Prostate gland (tissue), 2 donors: ENCODE measurements around the gene ST14. TPM values are rescaled to one million over a fixed set of nuclear protein-coding genes. Genes with fewer than 3 reads are reported as not detected.

ENCODE experiments used
- DNase-seq: peaks from one replicate; pipeline ENCODE4 v3.0.0-alpha.2; 2019; ENCODE audit warnings: low spot score
- H3K27ac ChIP-seq, 2 donors: fragments of 200-600 bp; sonication (generic); 2 replicates each; pipeline ENCODE4 v1.5.1; 2017 to 2019
- H3K27me3 ChIP-seq: fragments of 200-600 bp; sonication (generic); replicated peaks from 2 replicates; pipeline ENCODE4 v1.5.1; 2019; ENCODE audit not compliant: insufficient read depth
- H3K36me3 ChIP-seq, 2 donors: fragments of 200-600 bp; sonication (generic); 1 replicate in 1 of 2; 2 replicates in 1 of 2; pipeline versions ENCODE4 v1.5.1 to v1.8.1; 2017 to 2019
- H3K4me1 ChIP-seq: fragments of 200-600 bp; sonication (generic); replicated peaks from 2 replicates; pipeline ENCODE4 v1.5.1; 2019
- H3K4me3 ChIP-seq, 2 donors: fragments of 200-600 bp; sonication (generic); 2 replicates each; pipeline ENCODE4 v1.5.1; 2017 to 2019
- H3K9me3 ChIP-seq: fragments of 200-600 bp; sonication (generic); 2 replicates; pipeline ENCODE4 v1.5.1; 2017
- POLR2A ChIP-seq: fragments of 450-650 bp; IDR thresholded peaks from one replicate; pipeline ENCODE4 v1.6.1; 2016; ENCODE audit warnings: antibody characterized with exemption, mild to moderate bottlenecking
- POLR2AphosphoS5 ChIP-seq: sonication (generic); formaldehyde crosslinking; IDR thresholded peaks from one replicate; pipeline ENCODE4 v1.6.1; 2017; ENCODE audit warnings: antibody characterized with exemption
- WGBS: methylation state at CpG from one replicate; pipeline ENCODE4 v1.1.5; 2018; 5-methylcytosine and 5-hydroxymethylcytosine counted together
- intact Hi-C: fragments of 100-400 bp; cut with DNase I; formaldehyde crosslinking; loops from one replicate; pipeline ENCODE4 v1.14.2; 2022
- total RNA-seq, 2 donors: library from RNA; depleted of rRNA; stranded (reverse); fragments of >200 nt; gene quantifications; one replicate each; pipeline ENCODE4 v1.1.0, GENCODE V29; 2016
- TF ChIP-seq, protein P1 (sequence below), 4 experiments: fragments of 200-600 bp in 2 of 4; fragments of 450-650 bp in 2 of 4; sonication (generic) in 2 of 4; IDR thresholded peaks; 1 replicate in 3 of 4; 2 replicates in 1 of 4; pipeline ENCODE4 v1.5.1; 2016 to 2019; ENCODE audit warnings: antibody characterized with exemption in 4 of 4, mild to moderate bottlenecking in 2 of 4, moderate library complexity in 2 of 4

ST14 gene
- total RNA-seq, 2 donors from 2014 or later, result 39.8 to 114 TPM

DNA sequence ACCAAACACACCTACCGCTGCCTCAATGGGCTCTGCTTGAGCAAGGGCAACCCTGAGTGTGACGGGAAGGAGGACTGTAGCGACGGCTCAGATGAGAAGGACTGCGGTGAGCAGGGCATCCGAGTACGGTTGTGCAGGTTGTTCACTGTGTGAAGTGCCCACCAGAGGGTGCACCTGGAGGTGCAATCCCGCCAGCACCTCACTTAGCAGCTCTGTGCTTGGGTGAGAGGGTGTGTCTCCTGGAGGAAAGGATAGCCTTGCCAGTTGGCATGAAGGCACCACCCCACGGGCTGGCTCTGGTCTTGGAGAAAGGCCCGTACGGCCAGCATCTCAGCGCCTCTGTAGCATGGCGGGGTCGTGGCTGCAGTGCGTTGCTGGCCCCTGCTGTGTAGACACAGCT lies 39.4 kb downstream of the ST14 start:
- Histone ChIP-seq H3K9me3 (no peaks in the 10 kb centered on the region), H3K36me3 (peaks cover 0 to 3% of the 10 kb centered on the region in 2 donors), H3K4me3 (no peak overlapping the region), H3K27ac (no peak overlapping the region), H3K27me3 (no peaks in the 10 kb centered on the region), H3K4me1 (no peaks in the 10 kb centered on the region)
- no peak for DNase-seq
- TF ChIP-seq POLR2AphosphoS5, result no peak
- TF ChIP-seq, protein P1, sequence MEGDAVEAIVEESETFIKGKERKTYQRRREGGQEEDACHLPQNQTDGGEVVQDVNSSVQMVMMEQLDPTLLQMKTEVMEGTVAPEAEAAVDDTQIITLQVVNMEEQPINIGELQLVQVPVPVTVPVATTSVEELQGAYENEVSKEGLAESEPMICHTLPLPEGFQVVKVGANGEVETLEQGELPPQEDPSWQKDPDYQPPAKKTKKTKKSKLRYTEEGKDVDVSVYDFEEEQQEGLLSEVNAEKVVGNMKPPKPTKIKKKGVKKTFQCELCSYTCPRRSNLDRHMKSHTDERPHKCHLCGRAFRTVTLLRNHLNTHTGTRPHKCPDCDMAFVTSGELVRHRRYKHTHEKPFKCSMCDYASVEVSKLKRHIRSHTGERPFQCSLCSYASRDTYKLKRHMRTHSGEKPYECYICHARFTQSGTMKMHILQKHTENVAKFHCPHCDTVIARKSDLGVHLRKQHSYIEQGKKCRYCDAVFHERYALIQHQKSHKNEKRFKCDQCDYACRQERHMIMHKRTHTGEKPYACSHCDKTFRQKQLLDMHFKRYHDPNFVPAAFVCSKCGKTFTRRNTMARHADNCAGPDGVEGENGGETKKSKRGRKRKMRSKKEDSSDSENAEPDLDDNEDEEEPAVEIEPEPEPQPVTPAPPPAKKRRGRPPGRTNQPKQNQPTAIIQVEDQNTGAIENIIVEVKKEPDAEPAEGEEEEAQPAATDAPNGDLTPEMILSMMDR (IDR thresholded peaks at IDR 0.05), result no peak
- no peak for TF ChIP-seq POLR2A
- intact Hi-C loops, result no loop called here
- 89% methylated on average over 15 of the region's 15 CpGs for WGBS

DNA sequence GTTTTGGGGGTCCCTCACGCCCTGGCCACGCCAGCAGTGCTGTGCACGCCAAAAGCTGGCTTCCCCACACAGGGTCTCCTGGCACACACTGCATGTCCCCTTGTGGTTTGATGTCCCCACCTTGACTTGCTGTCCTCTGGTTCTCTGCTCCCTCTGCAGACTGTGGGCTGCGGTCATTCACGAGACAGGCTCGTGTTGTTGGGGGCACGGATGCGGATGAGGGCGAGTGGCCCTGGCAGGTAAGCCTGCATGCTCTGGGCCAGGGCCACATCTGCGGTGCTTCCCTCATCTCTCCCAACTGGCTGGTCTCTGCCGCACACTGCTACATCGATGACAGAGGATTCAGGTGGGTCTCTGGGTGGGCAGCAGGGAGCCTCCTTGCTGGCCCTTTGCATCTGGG lies 40.2 kb downstream of the ST14 start:
- Histone ChIP-seq H3K27me3 (no peaks in the 10 kb centered on the region), H3K27ac (no peak overlapping the region), H3K4me3 (no peak overlapping the region), H3K4me1 (no peaks in the 10 kb centered on the region), H3K36me3 (no peaks in the 10 kb centered on the region), H3K9me3 (no peaks in the 10 kb centered on the region)
- DNase-seq, result no peak
- intact Hi-C loops, result no loop called here
- 94% methylated on average over 12 of the region's 12 CpGs for WGBS
- TF ChIP-seq POLR2AphosphoS5, result no peak
- no peak for TF ChIP-seq POLR2A
- TF ChIP-seq, protein P1 (IDR thresholded peaks at IDR 0.05), result no peak

DNA sequence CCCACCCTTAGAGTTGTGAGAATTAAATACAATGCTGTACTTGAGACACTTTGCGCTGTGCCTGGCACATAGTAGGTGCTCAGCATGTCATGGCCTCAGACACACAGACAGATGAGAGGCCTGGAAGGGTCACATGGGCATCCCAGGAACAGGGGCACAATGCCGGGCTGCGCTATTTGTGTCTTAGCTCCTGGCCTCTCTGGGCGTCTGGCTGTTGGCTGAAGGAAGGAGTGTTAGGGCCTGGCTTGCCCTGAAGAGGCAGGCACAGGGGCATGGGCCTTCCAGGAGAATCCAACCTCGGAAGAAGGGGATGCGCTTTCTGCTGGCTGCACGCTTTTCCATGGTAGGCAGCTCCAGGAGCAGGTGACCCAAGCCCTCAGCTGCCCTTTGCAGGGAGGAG lies 41.4 kb downstream of the ST14 start:
- H3K27ac ChIP-seq, result no peak overlapping the region
- intact Hi-C loops, result no loop called here
- H3K4me3 ChIP-seq, result no peak overlapping the region
- TF ChIP-seq, protein P1 (IDR thresholded peaks at IDR 0.05), result no peak
- TF ChIP-seq POLR2AphosphoS5 (no peak), POLR2A (no peak)
- 89% methylated on average over 7 of the region's 7 CpGs for WGBS
- no peaks in the 10 kb centered on the region for H3K4me1 ChIP-seq
- no peaks in the 10 kb centered on the region for H3K27me3 ChIP-seq
- no peaks in the 10 kb centered on the region for H3K9me3 ChIP-seq
- DNase-seq, result no peak
- H3K36me3 ChIP-seq, result no peaks in the 10 kb centered on the region

DNA sequence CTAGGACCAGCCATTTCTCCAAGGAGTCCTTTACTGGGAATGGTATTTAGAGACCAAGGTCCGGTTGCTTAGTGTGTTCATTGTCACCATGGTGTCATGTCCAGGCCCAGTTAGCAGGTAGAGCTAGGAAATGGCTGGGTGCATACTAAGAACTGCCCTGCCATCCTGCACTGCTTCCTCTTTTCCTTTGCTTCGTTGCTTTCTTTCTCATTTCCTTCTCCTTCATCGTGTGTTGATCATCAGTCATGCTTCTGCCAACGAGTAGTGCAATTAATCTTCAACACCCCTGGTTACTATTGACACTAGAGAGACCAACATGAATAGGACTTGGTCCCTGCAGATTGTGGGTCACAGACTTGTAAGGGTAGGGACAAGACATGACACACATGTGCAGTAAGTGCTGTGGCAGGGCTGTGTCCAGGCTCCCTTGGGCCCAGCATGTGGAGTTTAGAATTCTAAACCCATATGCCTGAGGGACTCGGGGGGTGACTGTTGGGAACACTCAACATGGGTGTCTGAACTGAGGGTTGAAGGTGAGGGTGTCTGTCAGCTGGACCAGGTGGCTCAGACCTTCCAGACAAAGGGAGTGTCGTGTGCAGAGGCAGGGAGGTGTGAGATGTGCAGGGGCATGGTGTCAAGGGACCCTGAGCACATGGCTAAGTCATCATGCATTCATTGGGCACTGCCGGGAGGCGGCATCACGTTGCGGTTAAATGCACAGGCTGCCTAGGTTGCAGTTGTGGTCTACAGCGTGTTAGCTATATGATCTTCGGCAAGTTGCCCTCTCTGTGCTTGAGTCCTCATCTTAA lies 42.6 kb downstream of the ST14 start:
- Histone ChIP-seq H3K4me3 (no peak overlapping the region), H3K27ac (no peak overlapping the region), H3K9me3 (no peaks in the 10 kb centered on the region), H3K27me3 (no peaks in the 10 kb centered on the region), H3K4me1 (no peaks in the 10 kb centered on the region), H3K36me3 (no peaks in the 10 kb centered on the region)
- WGBS, result 93% methylated on average over 12 of the region's 12 CpGs
- TF ChIP-seq POLR2AphosphoS5, result no peak
- TF ChIP-seq, protein P1 (IDR thresholded peaks at IDR 0.05), result no peak
- TF ChIP-seq POLR2A, result no peak
- intact Hi-C loops, result no loop called here
- DNase-seq, result no peak
